NCI-H2107 treated with DMSO at 0.1 percent for 48 hours (cell line): ENCODE data around the gene NCOA7.
A peak's percentile ranks its signal among the peaks of the same experiment; 100 is the strongest.
"Not testable (repeated sequence)": the region's sequence is repeated elsewhere in the genome, so short reads cannot be mapped to it uniquely, and the experiment has no call there.

Experiments used
- DNase-seq: peaks from one replicate; lab custom pipeline; 2025; ENCODE audit not compliant: unreplicated experiment; lab: John Stamatoyannopoulos, UW

The NCOA7 gene

DNA sequence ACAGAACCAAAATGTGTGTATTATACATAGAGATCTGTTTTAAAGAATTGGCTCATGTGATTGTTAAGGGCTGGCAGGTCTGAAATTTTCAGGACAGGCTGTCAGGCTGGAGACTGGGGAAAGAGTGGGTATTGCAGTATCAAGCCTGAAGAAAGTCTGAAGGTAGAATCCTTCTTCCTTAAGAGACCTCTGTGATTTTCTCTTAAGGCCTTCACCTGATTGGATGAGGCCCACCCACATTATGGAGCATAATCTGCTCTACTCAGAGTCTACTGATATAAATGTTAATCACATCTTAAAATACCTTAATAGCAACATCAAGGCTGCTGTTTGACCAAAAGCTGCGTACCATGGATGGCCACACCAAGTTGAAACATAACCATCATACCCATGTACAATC is 122.4 kb downstream of the NCOA7 start:
- DNase-seq: no peak

DNA sequence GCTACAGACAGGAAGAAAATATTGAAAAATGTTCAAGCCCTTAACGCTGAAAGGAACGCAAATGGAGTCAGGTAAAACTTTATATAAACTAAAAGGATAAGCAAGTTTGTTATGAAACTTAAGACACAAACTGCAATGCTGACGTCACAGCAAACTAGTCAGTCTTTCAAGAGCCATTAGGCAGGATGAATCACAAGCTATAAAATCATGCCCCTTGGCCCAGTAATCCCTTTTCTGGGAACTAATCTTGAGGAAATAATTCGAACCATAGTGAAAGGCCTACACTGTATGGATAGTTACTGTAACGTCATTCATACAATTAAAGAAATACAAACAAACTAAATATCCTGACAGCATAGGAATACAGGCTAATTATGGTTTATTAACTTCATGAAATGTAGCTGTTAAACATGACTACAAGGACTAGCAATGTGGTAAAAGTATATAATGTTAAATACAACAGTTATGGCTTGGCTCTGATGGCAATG is 123.1 kb downstream of the NCOA7 start:
- DNase-seq: no peak

DNA sequence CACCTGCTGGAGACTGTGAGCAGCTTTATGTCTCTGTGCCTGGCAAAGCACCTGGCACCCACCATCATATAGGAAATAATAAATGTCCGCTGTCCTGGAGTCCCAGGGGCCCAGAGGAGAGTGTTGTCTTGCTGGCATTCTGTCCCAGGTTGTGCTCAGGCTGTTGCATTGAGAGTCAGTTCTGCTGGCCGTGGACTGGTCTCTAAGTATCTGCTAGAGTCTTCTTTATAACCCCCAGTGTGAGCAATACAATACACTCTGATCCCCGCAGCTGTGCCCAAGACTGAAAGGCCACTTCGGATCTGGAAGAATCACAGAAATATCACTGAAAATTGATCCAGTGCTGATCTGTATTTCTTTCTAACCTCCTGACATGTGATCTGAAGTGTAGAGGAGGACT is 127.5 kb downstream of the NCOA7 start:
- no peak for DNase-seq

DNA sequence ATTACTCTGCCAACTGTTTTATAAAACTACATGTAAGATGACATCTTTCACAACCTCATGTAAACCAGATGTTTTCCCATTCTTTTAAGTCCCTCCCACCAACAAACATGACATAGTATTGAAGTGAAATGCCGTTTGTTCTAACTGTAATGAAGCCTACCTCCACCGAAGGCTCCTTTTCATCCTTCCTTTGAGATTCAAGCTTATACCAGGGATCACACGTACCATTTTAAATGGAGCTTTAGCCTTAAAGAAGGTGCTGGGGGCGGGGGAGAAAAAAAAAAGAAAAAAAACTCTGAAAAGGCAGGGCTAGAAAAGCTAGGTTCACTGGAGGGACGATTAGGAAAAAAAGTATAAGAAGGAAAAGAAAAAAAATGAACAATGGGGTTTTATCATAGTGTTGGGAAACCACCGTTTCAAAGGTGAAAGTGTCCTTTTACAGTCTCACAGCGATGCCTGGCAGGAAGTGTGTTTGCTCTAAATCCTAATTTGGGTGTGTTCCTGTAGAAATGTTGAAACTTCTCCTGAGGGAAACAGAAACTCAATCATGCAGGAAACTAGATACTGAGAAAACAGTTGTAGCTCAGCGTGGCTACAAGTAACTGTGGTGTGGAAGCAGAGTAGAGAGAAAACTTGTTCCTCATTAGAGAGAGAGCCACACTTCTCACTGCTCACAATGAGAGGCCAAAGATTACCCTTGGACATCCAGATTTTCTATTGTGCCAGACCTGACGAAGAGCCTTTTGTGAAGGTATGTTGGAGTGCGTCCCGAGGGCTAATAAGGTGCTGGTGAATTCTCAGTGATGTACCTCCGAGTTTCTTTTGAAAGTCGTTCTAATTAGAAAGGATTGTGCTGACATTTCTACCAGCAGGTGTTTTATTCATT is 128.2 kb downstream of the NCOA7 start:
- peak; percentile 92 for DNase-seq

DNA sequence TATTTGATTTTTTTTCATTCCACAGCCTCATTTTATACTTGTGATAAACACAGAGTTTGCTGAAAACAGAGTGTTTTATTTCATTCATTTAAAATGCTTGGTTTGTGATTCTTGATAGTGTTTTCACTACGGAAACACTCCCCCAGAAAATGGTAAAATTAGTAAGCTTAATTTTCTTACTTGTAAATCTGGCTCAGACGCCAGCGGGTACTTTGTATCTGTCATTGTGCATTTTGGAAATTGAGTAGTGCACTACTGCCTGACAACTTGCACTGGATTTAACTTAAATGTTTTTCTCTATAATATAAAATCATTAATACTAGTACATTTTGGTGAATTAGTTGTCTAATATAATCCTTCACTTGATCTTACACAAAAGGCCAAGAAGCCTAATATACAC is 128.9 kb downstream of the NCOA7 start:
- no peak for DNase-seq

DNA sequence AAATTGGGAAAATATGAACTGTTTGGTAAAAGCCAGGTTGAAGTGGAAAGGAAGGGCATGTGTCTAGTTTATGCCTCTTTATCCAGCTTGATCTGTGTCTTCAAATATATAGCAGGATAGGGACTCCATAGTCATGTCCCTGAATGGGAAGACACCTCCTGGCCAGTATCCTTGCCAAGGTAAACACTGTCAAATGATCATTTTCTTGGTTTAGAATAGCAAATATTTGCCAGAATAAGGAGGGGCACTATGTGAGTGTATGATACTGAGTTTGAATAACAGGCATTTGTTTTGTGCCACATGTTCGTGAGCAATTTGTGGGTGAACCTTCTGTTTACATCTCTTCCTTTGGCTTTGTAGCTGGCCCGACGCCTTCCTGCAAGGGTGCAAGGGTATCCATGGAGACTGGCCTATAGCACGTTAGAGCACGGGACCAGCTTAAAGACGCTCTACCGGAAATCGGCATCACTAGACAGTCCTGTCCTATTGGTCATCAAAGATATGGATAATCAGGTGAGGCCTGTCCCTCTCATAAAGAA is 131.6 kb downstream of the NCOA7 start:
- DNase-seq: no peak

DNA sequence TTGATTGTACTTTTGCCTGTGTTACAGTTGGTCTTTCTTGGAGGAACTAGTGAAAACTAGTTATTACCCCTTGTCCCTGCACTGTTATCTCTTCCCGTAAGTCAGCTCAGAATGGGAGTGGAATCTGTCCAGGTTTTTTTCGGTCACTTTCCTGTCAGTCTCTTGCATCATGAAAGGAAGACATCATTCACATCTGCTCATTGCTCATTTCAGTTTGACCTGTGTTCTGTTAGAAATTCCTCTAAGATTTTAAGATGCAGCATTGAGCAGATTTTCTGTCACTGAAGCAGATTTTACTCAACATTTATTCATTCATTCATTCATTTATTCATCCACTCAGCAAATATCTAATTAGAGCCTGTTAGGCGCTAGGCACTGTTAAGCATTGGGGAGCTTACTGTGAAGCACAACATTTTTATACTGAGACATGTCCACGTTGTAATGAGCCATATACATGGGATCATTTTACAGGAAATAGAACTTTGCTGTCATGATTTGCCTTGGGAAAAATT is 132.7 kb downstream of the NCOA7 start:
- no peak for DNase-seq

DNA sequence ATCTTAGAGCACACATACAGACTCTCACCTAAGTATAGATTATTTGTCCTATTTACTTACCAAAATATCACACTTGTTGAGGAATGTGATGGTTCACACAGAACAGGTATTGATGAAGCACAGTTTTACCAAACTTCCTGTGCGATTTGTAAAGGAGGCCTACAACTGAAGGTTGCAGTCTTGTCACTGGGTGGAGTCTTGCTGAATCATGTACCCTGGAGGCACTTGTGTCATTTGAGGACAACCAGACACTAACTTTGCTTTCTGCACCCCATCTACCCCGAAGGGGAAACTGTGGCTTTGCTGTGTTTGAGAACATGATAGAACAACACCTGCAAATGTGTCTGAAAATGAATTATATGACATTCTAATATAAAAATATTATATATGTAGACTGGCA is 133.4 kb downstream of the NCOA7 start:
- DNase-seq: no peak

DNA sequence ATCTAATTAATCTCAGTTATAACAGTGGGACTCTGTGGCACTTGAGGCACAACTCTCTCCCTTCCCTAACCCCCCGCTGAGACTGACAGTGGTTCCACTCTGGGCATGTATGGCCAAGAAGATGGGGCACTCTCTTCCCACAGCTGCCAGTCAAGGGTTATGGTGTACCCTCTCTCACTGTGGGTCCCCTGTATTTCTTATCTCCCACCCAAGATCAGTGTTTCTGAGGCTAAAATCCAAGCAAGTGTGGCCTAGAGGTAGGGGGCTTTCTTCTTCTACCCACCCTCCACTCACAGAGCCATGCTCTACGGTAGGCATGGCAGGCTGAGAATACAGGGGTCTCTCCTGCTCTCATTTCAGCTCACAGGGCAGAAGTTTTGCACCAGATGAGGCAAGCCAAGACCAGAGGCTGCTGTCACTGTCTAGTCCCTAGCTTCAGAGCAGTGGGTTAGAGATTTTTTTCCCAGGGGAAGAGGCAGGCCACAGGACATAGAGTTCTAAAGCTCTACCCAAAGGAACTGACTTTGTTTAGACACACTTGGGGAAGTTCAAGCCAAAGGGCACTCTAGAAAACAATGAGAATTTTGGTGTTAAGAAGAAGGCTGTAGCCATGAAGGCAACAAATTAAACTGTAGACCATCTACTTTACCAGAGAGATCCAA is 134.1 kb downstream of the NCOA7 start:
- DNase-seq: no peak

DNA sequence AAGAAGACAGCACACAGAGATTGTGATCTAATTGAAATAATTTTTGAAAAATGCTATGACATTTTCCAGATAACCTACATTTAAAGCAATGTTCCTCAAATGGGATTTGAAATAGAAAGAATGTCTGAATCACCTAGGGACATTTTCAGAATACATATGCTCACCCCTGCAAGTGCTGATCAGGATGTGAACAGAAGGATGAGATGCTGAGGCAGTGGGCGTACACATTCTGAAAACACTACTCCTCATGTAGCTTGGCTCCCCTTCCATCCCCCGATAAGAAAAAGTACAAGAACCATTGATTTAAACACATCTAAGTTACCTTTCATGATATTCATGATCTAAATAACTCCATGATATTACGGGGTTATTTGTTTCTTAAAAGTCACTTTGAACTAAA is 136.0 kb downstream of the NCOA7 start:
- no peak for DNase-seq

DNA sequence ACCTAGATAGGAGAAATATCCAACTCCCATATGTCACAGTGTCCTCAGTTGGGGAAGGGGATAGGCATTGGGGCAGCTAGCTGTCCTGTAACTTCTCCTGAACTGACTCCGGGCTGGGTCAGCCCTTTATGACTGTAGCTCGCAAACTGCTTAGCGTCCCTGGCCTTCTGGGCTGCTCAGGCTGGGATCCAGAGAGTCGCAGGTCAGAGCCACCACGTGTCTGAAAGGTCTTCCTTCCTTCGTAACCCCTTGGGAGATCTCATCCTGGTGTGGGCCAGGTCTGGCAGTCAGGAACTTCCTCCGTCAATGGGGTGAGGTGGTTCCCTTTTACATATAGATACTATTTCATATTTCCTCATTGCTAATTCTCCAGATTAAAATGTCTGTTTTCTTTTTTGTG is 137.0 kb downstream of the NCOA7 start:
- no peak for DNase-seq

DNA sequence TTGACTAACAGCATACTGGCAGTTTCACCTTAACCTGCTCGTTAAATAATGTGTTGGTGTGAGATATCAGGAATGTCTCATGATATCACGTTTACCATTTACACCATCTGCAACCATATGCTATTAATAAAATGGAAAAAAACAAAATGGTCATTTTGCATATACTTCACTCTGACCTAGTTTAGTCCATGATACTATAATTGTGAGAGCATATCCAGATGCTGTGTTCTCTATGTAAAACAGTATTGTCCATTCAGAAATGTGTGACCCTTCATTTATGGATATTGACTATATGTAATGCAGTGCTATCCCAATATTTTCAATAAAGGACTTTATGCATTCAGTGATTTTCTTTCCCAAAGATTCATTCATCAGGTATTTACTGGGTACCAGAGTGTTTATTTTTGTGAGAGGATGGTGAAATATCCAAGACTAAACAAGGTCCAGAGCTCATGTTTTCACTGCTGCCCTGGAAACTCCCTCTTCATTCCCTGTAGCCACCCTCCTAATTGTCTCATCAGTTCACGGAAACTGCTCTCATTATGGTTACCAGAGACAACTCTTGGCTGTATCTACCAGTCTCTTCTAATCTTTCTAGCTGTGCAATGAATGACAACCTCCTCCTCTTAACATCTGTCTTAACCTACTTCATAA is 140.1 kb downstream of the NCOA7 start:
- no peak for DNase-seq

DNA sequence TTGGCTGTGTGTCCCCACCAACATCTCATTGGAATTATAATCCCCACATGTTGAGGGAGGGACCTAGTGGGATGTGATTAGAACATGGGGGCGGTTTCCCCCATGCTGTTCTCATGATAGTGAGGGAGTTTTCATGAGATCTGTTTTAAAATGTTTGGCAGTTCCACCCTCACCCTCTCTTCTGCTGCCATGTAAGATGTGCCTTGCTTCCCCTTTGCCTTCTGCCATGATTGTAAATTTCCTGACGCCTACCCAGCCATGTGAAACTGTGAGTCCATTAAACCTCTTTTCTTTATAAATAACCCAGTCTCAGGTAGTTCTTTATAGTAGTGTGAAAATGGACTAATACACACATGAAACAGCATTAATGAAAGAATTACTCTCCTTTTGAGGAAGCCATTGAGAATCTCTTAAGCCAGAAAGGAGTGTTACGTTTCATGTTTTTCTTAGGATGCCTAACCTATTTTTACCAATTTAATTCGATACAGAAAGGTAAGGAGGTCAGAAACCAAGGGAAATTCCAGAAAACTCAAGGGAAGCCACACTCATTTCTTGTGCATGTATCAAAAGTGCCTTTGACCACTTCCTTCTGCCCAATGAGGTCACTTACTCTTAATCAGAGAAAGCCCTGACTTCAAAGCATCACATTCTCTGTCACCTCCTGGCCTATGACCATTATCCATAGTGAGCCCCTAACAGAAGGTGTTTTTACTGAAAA is 141.1 kb downstream of the NCOA7 start:
- no peak for DNase-seq

DNA sequence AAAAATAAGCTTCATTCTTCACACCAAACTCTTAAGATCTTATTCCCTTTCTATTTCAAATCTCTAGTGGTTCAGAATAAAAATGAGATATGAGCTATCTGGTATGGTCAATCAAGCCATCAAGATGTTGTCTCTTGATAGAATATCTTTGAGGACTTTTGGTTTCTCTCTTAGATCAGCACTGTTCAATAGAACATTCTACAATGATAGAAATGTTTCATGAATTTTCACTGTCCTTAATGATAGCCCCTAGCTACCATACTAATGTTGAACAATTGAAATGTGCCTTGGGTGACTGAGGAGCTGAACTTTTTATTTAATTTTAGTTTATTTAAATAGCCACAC is 141.7 kb downstream of the NCOA7 start:
- no peak for DNase-seq

DNA sequence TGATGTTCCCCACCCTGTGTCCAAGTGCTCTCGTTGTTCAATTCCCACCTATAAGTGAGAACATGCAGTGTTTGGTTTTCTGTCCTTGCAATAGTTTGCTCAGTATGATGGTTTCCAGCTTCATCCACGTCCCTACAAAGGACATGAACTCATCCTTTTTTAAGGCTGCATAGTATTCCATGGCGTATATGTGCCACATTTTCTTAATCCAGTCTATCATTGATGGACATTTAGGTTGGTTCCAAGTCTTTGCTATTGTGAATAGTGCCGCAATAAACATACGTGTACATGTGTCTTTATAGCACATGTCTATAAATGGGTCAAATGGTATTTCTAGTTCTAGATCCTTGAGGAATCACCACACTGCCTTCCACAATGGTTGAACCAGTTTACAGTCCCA is 144.8 kb downstream of the NCOA7 start:
- DNase-seq: not testable (repeated sequence)

DNA sequence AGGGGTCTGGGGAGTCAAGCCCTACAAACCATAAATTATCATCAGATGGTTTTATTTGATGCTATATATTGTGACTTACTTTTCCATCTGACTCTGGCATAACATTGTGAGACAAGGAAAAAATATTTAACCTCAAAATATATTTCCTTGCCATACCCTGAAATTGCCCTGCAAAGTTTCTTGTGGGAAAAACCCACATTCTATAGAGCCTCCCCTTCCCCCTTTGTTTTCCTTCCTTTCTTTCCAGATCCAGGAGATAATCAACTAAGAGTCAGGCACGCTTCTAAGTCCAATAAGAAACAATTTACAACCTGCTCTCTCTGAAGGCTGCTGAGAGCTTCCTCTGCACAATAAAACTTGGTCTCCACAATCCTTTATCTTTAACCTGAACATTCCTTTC is 148.3 kb downstream of the NCOA7 start:
- no peak for DNase-seq

DNA sequence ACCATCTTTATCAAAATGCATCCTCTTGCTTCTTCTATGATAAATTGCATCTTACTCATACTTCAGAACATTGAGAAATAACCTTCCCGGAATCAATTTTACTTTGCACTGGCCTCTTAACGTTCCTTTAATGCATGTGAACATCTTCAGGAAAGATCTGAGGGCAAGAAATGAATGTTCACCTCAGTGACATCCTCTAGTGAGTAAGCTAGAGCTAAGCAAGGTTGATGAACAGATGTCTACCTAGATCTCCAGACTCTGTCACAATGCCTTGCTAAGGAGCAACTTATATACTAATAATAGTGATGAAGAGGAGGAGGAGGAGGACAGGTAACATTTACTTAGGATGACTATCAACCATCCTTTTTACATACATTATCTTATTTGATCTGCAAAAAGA is 149.0 kb downstream of the NCOA7 start:
- no peak for DNase-seq

DNA sequence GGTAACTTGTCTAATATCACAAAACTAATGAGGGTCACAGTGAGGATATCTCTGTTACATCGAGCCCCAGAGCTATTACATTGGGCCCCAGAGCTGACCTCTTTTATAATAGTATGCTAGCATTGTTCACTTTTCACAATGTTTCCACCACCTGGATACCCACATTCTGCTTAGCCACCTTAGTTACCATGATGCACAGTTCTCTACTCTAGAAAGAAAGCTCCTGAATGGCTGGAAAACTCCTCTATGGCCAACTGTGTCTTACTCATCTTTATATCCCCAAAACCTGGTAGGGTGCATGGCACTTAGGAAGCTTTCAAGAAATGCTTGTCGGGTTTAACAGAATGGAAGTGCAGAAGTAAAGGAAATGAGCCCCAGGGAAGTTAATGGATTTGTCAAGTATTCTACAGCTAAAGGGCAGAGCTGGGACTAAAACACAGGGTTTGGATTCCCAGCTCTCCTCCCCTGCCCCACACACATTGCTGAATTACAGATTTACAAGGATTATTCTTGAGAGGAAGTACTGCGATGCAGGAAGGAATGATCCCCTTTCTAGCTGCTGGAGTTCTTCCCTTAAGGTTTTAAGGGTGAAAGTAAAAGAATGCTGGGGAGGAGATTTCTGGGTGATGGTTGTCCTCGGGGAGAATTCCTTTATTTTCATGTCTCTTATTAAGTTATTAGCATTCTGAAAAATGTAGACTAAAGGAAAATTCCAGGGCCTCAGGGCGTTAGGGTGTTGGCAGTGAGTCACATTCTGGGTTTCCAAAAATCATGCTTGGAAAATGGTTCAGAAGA is 149.7 kb downstream of the NCOA7 start:
- no peak for DNase-seq

DNA sequence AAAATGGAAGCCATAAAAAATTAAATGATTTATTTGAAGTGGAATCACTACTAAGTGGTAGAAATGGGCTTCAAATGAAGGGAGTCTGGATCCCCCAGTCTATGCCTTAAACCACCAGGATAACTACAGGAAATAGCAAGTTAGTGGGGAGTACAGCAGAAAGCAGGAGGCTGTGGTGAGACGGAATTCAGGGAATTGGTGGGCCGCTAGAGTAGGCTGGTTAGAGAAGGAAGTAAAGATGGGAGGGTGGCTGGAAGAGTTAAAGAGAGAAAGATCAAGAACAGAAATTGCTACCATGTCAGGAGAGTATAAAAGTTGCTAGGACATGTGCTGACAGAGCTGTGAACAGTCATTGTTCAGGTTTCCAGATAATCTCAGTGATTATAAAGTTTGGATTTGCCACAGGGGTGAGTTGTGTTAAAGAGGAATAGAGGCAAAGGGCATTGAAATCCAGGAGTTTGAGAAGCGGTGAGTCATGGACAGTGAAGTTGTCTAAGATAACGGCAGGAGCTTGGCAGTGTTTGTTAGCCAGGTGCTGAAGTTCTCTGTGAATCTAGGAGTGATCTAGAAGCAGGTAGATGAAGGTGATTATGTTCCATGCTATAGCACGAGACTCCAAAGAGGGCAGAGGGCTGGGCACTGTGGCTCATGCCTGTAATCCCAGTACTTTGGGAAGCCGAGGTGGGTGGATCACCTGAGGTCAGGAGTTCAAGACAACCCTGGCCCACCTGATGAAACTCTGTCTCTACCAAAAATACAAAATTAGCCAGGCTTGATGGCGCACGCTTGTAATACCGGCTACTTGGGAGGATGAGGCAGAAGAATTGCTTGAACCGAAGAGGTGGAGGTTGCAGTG is 152.1 kb downstream of the NCOA7 start:
- DNase-seq: no peak
